ENCODE results near the gene ABCA13. TPM values are rescaled to one million over a fixed set of nuclear protein-coding genes. Genes with fewer than 3 reads are reported as not detected.

Gene ABCA13
- total RNA-seq, 1 donor from 2014 or later = not detected

DNA sequence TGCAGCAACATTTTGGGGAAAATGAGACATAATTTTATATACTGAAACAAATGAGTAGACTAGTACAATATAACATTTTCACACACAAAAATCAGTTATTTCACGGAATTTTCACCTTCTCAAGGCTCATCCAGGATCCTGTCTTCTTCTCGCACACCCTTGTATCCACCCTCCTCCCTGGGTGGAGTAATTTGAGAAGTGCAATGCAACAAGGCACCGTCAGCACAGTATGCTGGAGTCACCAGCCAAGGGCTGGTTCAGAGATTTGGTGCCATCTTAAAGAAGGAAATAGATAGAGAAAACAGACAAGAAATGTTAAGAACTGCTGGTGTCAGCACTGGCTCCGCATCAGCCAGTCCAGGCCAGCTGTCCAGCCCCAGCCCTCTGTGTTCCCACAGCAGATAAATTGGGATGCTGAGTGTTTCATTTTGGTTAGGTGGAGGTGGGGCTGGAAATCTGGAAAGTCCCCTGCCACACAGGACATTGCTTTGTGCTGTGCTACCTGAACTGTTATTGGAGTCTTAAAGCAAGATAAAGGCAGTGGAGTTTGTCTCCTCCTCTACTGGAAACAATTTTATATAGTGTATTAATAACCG, 176.1 kb downstream of the ABCA13 start:
- Histone ChIP-seq H4K20me1 (ENCODE audit: low read depth) (no peaks in the 10 kb centered on the region), H3K4me3 (no peak overlapping the region), H3K9ac (no peak overlapping the region), H3K4me1 (no peaks in the 10 kb centered on the region), H3K9me3 (ENCODE audit: low read depth) (no peaks in the 10 kb centered on the region), H2AFZ (replicated peaks) (no peak overlapping the region), H3K36me3 (no peaks in the 10 kb centered on the region), H3K27me3 (no peaks in the 10 kb centered on the region), H3K4me2 (no peak overlapping the region), H3F3A (ENCODE audit: low read depth) (no peaks in the 10 kb centered on the region), H3K27ac (no peak overlapping the region), H3K79me2 (ENCODE audit: low read depth) (no peaks in the 10 kb centered on the region)
- H3K9me3 Mint-ChIP-seq = no peaks in the 10 kb centered on the region
- no peaks in the 10 kb centered on the region for H3K4me1 Mint-ChIP-seq
- no peaks in the 10 kb centered on the region for H3K27me3 Mint-ChIP-seq (ENCODE audit: insufficient read depth, low read depth)
- no peaks in the 10 kb centered on the region for H3K36me3 Mint-ChIP-seq
- no peak for DNase-seq (ENCODE audit: low spot score)
- no peak overlapping the region for H3K4me3 Mint-ChIP-seq
- no peak for TF ChIP-seq EZH2 (IDR thresholded peaks at IDR 0.05)
- TF ChIP-seq, protein P1, sequence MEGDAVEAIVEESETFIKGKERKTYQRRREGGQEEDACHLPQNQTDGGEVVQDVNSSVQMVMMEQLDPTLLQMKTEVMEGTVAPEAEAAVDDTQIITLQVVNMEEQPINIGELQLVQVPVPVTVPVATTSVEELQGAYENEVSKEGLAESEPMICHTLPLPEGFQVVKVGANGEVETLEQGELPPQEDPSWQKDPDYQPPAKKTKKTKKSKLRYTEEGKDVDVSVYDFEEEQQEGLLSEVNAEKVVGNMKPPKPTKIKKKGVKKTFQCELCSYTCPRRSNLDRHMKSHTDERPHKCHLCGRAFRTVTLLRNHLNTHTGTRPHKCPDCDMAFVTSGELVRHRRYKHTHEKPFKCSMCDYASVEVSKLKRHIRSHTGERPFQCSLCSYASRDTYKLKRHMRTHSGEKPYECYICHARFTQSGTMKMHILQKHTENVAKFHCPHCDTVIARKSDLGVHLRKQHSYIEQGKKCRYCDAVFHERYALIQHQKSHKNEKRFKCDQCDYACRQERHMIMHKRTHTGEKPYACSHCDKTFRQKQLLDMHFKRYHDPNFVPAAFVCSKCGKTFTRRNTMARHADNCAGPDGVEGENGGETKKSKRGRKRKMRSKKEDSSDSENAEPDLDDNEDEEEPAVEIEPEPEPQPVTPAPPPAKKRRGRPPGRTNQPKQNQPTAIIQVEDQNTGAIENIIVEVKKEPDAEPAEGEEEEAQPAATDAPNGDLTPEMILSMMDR (IDR thresholded peaks at IDR 0.05) = no peak
- no peak for TF ChIP-seq EZH2phosphoT487 (IDR thresholded peaks at IDR 0.05)
- no peak overlapping the region for H3K27ac Mint-ChIP-seq

DNA sequence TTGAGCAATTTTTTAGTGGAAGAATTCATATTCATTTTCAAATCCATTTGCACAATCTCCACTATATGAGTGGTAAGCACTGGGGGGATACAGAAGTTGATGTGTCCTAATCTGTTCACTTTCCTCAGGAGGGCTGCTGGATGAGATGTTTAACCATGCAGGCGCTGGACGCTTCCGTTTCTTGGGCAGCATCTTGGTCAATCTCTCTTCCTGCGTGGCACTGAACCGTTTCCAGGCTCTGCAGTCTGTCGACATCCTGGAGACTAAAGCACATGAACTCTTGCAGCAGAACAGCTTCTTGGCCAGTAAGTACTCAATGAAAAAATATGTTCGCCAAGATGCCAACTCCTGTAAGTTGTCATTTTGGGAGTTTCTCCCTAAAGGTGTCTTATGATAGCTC, 179.3 kb downstream of the ABCA13 start:
- H3K27ac Mint-ChIP-seq = no peak overlapping the region
- H3K27ac ChIP-seq = no peak overlapping the region
- DNase-seq (ENCODE audit: low spot score) = no peak
- H3K36me3 Mint-ChIP-seq = no peaks in the 10 kb centered on the region
- H3K9ac ChIP-seq = no peak overlapping the region
- no peaks in the 10 kb centered on the region for H3K27me3 ChIP-seq
- H3K4me1 Mint-ChIP-seq = no peaks in the 10 kb centered on the region
- TF ChIP-seq, protein P1 (IDR thresholded peaks at IDR 0.05) = no peak
- TF ChIP-seq EZH2phosphoT487 (IDR thresholded peaks at IDR 0.05) (no peak), EZH2 (IDR thresholded peaks at IDR 0.05) (no peak)
- H3K4me1 ChIP-seq = no peaks in the 10 kb centered on the region
- no peak overlapping the region for H3K4me3 Mint-ChIP-seq
- H3K9me3 ChIP-seq (ENCODE audit: low read depth) = no peaks in the 10 kb centered on the region
- no peak overlapping the region for H3K4me2 ChIP-seq
- H3K9me3 Mint-ChIP-seq = no peaks in the 10 kb centered on the region
- no peaks in the 10 kb centered on the region for H4K20me1 ChIP-seq (ENCODE audit: low read depth)
- H3K4me3 ChIP-seq = no peak overlapping the region
- no peak overlapping the region for H2AFZ ChIP-seq (replicated peaks)
- H3K27me3 Mint-ChIP-seq (ENCODE audit: insufficient read depth, low read depth) = peaks cover 2% of the 10 kb centered on the region
- no peaks in the 10 kb centered on the region for H3K79me2 ChIP-seq (ENCODE audit: low read depth)
- H3K36me3 ChIP-seq = no peaks in the 10 kb centered on the region
- H3F3A ChIP-seq (ENCODE audit: low read depth) = no peaks in the 10 kb centered on the region

DNA sequence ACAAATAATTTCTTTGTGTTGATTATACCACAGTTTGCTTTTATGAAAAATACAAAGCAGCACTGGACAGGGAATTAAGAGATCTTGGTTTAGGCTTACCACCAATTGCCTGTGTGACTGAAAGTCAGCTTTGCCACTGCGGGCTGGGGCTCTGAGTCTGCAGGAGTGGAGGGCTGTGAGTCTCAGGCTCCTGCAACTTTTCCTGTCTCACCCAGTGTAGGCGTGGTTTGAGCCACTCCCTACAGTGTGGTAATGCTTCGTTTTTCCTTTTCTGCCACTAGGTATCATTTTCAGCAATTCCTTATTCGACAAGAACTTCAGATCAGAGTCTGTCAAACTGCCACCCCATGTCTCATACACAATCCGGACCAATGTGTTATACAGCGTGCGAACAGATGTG, 180.6 kb downstream of the ABCA13 start:
- TF ChIP-seq EZH2phosphoT487 (IDR thresholded peaks at IDR 0.05) (no peak), EZH2 (IDR thresholded peaks at IDR 0.05) (no peak)
- TF ChIP-seq, protein P1 (IDR thresholded peaks at IDR 0.05) = no peak
- peaks cover 2% of the 10 kb centered on the region for H3K27me3 Mint-ChIP-seq (ENCODE audit: insufficient read depth, low read depth)
- no peaks in the 10 kb centered on the region for H3K79me2 ChIP-seq (ENCODE audit: low read depth)
- H3K9ac ChIP-seq = no peak overlapping the region
- H2AFZ ChIP-seq (replicated peaks) = no peak overlapping the region
- H3K9me3 ChIP-seq (ENCODE audit: low read depth) = no peaks in the 10 kb centered on the region
- no peaks in the 10 kb centered on the region for H4K20me1 ChIP-seq (ENCODE audit: low read depth)
- H3K4me3 Mint-ChIP-seq = no peak overlapping the region
- no peaks in the 10 kb centered on the region for H3K36me3 Mint-ChIP-seq
- no peaks in the 10 kb centered on the region for H3K36me3 ChIP-seq
- no peak overlapping the region for H3K27ac Mint-ChIP-seq
- no peaks in the 10 kb centered on the region for H3K9me3 Mint-ChIP-seq
- H3K4me2 ChIP-seq = no peak overlapping the region
- no peak for DNase-seq (ENCODE audit: low spot score)
- H3K4me1 Mint-ChIP-seq = no peaks in the 10 kb centered on the region
- H3K27ac ChIP-seq = no peak overlapping the region
- no peaks in the 10 kb centered on the region for H3K27me3 ChIP-seq
- no peaks in the 10 kb centered on the region for H3K4me1 ChIP-seq
- no peaks in the 10 kb centered on the region for H3F3A ChIP-seq (ENCODE audit: low read depth)
- no peak overlapping the region for H3K4me3 ChIP-seq

Measured in neural progenitor cell (in vitro differentiated cells).